Urinary bladder (tissue), 4 donors: ENCODE measurements around the gene MRGPRF. TPM values are rescaled to one million over a fixed set of nuclear protein-coding genes. Genes with fewer than 3 reads are reported as not detected.

ENCODE experiments used
- DNase-seq: peaks from one replicate; pipeline ENCODE4 v3.0.0-alpha.2; 2015; ENCODE audit errors: extremely low spot score
- H3K27ac ChIP-seq: one replicate; pipeline ENCODE4 v1.5.1; 2013; ENCODE audit warnings: low read depth, mild to moderate bottlenecking, moderate library complexity
- H3K36me3 ChIP-seq: one replicate; pipeline ENCODE4 v1.6.1; 2013; ENCODE audit warnings: mild to moderate bottlenecking, moderate library complexity; ENCODE audit not compliant: insufficient read depth
- H3K4me1 ChIP-seq: one replicate; pipeline ENCODE4 v1.6.1; 2013; ENCODE audit warnings: mild to moderate bottlenecking, moderate library complexity; ENCODE audit not compliant: insufficient read depth
- H3K4me3 ChIP-seq: one replicate; pipeline ENCODE4 v1.5.1; 2013; ENCODE audit warnings: low read depth, low read length
- WGBS: extraction: QIAGEN DNeasy Blood & Tissue Kit; methylation state at CpG from one replicate; pipeline ENCODE4 v1.1.7; 2013; 5-methylcytosine and 5-hydroxymethylcytosine counted together
- polyA plus RNA-seq: library from polyadenylated mRNA; stranded (reverse); fragments of 200-250 nt; gene quantifications from one replicate; pipeline ENCODE4 v1.2.3, GENCODE V29; 2013
- total RNA-seq: library from RNA; depleted of rRNA; stranded (reverse); fragments of >200 nt; gene quantifications from one replicate; pipeline ENCODE4 v1.2.3, GENCODE V29; 2014
- donor health status: healthy with polysubstance abuse.
- donor health status: healthy.

MRGPRF gene
- total and polyA plus RNA-seq, 2 donors, result 48.5 to 151 TPM

- WGBS, result 92% methylated on average over 9 of the region's 9 CpGs
- Histone ChIP-seq H3K4me3 (no peak overlapping the region), H3K27ac (no peak overlapping the region), H3K36me3 (no peaks in the 10 kb centered on the region), H3K4me1 (no peaks in the 10 kb centered on the region)
- no peak for DNase-seq
Measured at GRCh38 chr11:68958211-68958610, 54.8 kb downstream of the MRGPRF start.

GRCh38 chr11:68956547-68957254, 56.3 kb downstream of the MRGPRF start:
- H3K36me3 ChIP-seq, result no peaks in the 10 kb centered on the region
- no peaks in the 10 kb centered on the region for H3K4me1 ChIP-seq
- 64% methylated on average over 12 of the region's 12 CpGs for WGBS
- DNase-seq, result no peak
- H3K4me3 ChIP-seq, result no peak overlapping the region
- no peak overlapping the region for H3K27ac ChIP-seq

- Histone ChIP-seq H3K27ac (no peak overlapping the region), H3K4me1 (no peaks in the 10 kb centered on the region), H3K36me3 (no peaks in the 10 kb centered on the region), H3K4me3 (no peak overlapping the region)
- no peak for DNase-seq
- WGBS, result 14% methylated on average over 12 of the region's 12 CpGs
Measured at GRCh38 chr11:68956142-68956541, 56.9 kb downstream of the MRGPRF start.

GRCh38 chr11:68955607-68955958, 57.5 kb downstream of the MRGPRF start:
- DNase-seq, result no peak
- Histone ChIP-seq H3K4me1 (no peaks in the 10 kb centered on the region), H3K36me3 (no peaks in the 10 kb centered on the region), H3K27ac (no peak overlapping the region), H3K4me3 (no peak overlapping the region)
- WGBS, result 25% methylated on average over 5 of the region's 5 CpGs

GRCh38 chr11:68954836-68955606, 58.0 kb downstream of the MRGPRF start:
- no peak overlapping the region for H3K4me3 ChIP-seq
- no peaks in the 10 kb centered on the region for H3K4me1 ChIP-seq
- 27% methylated on average over 30 of the region's 30 CpGs for WGBS
- H3K27ac ChIP-seq, result no peak overlapping the region
- no peaks in the 10 kb centered on the region for H3K36me3 ChIP-seq
- peak; percentile 42 for DNase-seq

Other genes starting within 250 kb of the MRGPRF start
- 20.4 TPM for gene CPT1A, start 171.3 kb downstream of the MRGPRF start, total RNA-seq
- 24.5 TPM for gene CPT1A, start 171.3 kb downstream of the MRGPRF start, polyA plus RNA-seq
- gene MRPL21, start 109.4 kb downstream of the MRGPRF start, total RNA-seq, result 46.1 TPM
- gene MRPL21, start 109.4 kb downstream of the MRGPRF start, polyA plus RNA-seq, result 80.8 TPM
- 9.1 TPM for gene IGHMBP2, start 109.4 kb downstream of the MRGPRF start, total RNA-seq
- gene IGHMBP2, start 109.4 kb downstream of the MRGPRF start, polyA plus RNA-seq, result 15.3 TPM
- gene MRGPRD, start 32.3 kb downstream of the MRGPRF start, total RNA-seq, result not detected
- 1.5 TPM for gene MRGPRD, start 32.3 kb downstream of the MRGPRF start, polyA plus RNA-seq
- 14.0 TPM for gene TPCN2, start 35.7 kb upstream of the MRGPRF start, total RNA-seq
- 14.4 TPM for gene TPCN2, start 35.7 kb upstream of the MRGPRF start, polyA plus RNA-seq
- 0.90 TPM for gene SMIM38, start 142.7 kb upstream of the MRGPRF start, total RNA-seq
- gene SMIM38, start 142.7 kb upstream of the MRGPRF start, polyA plus RNA-seq, result 0.46 TPM